Jurkat, Clone E6-1 (cell line): ENCODE data around the gene INPP1.
"Not testable (repeated sequence)": the region's sequence is repeated elsewhere in the genome, so short reads cannot be mapped to it uniquely, and the experiment has no call there.

Experiments used
- DNase-seq: peaks from one replicate; pipeline ENCODE4 v3.0.0-alpha.2; 2011; ENCODE audit warnings: low read depth, low spot score
- H3K4me3 ChIP-seq: 2 replicates; pipeline ENCODE4 v1.5.1; 2011; ENCODE audit warnings: mild to moderate bottlenecking, low read length, control low read depth, moderate library complexity

INPP1 gene

GRCh38 chr2:190328573-190329147 is 14.7 kb upstream of the INPP1 start:
- DNase-seq: no peak
- no peak overlapping the region for H3K4me3 ChIP-seq

- no peak overlapping the region for H3K4me3 ChIP-seq
- no peak for DNase-seq
Observed at GRCh38 chr2:190333395-190333794, 10.0 kb upstream of the INPP1 start.

GRCh38 chr2:190333928-190334327 is 9.5 kb upstream of the INPP1 start:
- DNase-seq: no peak
- H3K4me3 ChIP-seq: no peak overlapping the region

- no peak for DNase-seq
- no peak overlapping the region for H3K4me3 ChIP-seq
Observed at GRCh38 chr2:190334479-190335224, 8.7 kb upstream of the INPP1 start.

GRCh38 chr2:190335225-190335559 is 8.2 kb upstream of the INPP1 start:
- DNase-seq: no peak

GRCh38 chr2:190335584-190335983 is 7.8 kb upstream of the INPP1 start:
- not testable (repeated sequence) for H3K4me3 ChIP-seq, DNase-seq

More at GRCh38 chr2:190335225-190335559, 8.2 kb upstream of the INPP1 start:
- no peak overlapping the region for H3K4me3 ChIP-seq

GRCh38 chr2:190336420-190336819 is 7.0 kb upstream of the INPP1 start:
- DNase-seq: no peak
- no peak overlapping the region for H3K4me3 ChIP-seq

- no peak for DNase-seq
- H3K4me3 ChIP-seq: no peak overlapping the region
Observed at GRCh38 chr2:190338453-190338852, 4.9 kb upstream of the INPP1 start.

GRCh38 chr2:190339394-190339793 is 4.0 kb upstream of the INPP1 start:
- DNase-seq: no peak
- H3K4me3 ChIP-seq: no peak overlapping the region

GRCh38 chr2:190340369-190340768 is 3.0 kb upstream of the INPP1 start:
- no peak for DNase-seq
- H3K4me3 ChIP-seq: no peak overlapping the region

GRCh38 chr2:190342611-190343010 is 778 bp upstream of the INPP1 start:
- H3K4me3 ChIP-seq: no peak overlapping the region
- DNase-seq: no peak

- DNase-seq: no peak
- no peak overlapping the region for H3K4me3 ChIP-seq
Observed at GRCh38 chr2:190343089-190343535, 277 bp upstream of the INPP1 start.

GRCh38 chr2:190344276-190344827 is 963 bp downstream of the INPP1 start:
- no peak for DNase-seq

GRCh38 chr2:190350371-190350770 is 7.0 kb downstream of the INPP1 start:
- DNase-seq: no peak
- no peak overlapping the region for H3K4me3 ChIP-seq

More at GRCh38 chr2:190344276-190344827, 963 bp downstream of the INPP1 start:
- no peak overlapping the region for H3K4me3 ChIP-seq

GRCh38 chr2:190351955-190352354 is 8.6 kb downstream of the INPP1 start:
- DNase-seq: no peak
- no peak overlapping the region for H3K4me3 ChIP-seq

GRCh38 chr2:190352668-190353536 is 9.5 kb downstream of the INPP1 start:
- no peak overlapping the region for H3K4me3 ChIP-seq
- no peak for DNase-seq

GRCh38 chr2:190353537-190353899 is 10.1 kb downstream of the INPP1 start:
- no peak overlapping the region for H3K4me3 ChIP-seq
- DNase-seq: no peak

- DNase-seq: no peak
- H3K4me3 ChIP-seq: no peak overlapping the region
Observed at GRCh38 chr2:190354003-190354690, 10.8 kb downstream of the INPP1 start.

- no peak overlapping the region for H3K4me3 ChIP-seq
- no peak for DNase-seq
Observed at GRCh38 chr2:190355968-190356644, 12.7 kb downstream of the INPP1 start.
